NCI-H526 treated with DMSO at 0.1 percent for 48 hours (cell line): ENCODE results near the gene GAS6.
"Not testable (repeated sequence)": the region's sequence is repeated elsewhere in the genome, so short reads cannot be mapped to it uniquely, and the experiment has no call there.

Experiments
- DNase-seq: peaks from one replicate; lab custom pipeline; 2025; lab: John Stamatoyannopoulos, UW

The GAS6 gene

DNA sequence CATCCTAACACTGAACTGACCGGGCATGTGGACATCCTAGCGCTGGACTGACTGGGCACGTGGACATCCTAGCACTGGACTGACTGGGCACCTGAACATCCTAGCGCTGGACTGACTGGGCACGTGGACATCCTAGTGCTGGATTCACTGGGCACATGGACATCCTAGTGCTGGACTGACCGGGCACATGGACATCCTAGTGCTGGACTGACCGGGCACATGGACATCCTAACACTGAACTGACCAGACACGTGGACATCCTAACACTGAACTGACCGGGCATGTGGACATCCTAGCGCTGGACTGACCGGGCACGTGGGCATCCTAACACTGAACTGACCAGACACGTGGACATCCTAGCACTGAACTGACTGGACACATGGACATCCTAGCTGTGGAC, 73.9 kb downstream of the GAS6 start:
- not testable (repeated sequence) for DNase-seq

DNA sequence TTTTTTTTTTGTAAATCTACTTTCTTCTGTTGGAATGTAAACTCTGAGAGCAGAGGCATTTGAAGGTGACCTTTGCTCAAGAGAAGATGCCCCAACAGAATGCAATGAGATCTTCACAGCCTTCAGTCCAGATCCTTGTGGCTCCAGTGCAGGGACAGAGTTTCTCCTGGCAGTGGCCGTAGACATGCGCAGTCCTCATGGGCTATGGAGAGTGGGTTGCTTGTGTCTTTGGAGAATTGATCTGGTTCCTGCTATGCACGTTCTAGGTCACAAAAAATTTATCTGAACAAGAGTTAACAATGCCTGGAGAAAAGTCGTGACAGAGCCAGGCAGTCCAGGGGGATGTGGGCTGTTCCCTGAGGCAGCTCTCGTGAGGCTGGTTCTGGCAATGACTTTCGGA, 74.7 kb downstream of the GAS6 start:
- DNase-seq = no peak

DNA sequence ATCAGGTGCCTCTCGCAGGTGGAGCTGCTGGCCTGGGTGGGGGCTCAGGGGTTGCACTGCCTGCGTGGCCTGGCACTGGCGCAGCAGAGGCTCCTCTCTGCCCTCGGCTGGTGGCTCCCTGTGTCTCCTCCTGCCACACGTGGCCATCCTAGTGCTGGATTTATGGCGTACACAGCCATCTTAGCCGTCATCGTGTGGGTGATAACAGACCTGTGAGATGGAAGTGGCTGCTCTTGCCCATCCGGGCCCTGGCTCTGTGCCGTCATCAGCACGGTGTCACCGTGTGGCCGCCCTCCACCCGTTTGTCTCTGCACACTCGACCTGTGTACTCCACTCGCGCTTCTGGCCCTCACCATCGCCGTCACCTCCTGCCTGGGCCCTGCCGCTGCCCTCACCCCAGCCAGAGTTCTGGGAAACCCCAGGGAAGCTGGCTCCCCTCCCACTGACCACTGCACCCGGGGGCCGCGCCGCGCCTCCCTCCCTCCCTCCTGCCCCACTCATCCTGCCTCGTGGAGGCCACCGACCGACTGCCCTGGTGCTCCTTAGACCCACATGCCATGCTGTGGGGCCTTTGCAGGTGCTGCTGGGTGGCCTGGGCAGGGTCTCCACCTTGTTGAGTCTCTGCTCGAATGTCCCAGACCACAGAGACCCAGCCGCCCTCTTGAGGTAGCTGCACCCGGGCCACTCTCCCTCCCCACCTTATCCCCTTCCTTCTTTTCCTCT, 75.3 kb downstream of the GAS6 start:
- no peak for DNase-seq

DNA sequence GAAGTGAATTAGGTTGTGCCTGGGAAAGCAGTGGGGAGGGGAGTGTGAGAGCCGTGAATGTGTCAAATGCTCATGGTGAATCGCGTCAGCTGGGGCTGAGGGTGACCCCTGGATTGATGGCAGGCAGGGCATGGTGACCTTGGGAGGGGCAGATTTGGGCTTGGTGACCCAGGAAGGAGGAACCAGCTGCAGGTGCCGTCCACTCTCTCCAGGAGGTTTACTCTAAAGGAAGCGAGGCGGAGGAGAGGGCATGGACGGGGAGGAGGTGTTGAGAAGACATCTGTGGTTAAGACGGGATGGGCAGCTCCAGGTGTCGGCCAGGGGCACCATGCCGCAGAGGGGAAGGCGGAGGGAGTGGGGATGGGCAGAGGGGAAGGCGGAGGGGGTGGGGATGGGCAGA, 76.2 kb downstream of the GAS6 start:
- no peak for DNase-seq

DNA sequence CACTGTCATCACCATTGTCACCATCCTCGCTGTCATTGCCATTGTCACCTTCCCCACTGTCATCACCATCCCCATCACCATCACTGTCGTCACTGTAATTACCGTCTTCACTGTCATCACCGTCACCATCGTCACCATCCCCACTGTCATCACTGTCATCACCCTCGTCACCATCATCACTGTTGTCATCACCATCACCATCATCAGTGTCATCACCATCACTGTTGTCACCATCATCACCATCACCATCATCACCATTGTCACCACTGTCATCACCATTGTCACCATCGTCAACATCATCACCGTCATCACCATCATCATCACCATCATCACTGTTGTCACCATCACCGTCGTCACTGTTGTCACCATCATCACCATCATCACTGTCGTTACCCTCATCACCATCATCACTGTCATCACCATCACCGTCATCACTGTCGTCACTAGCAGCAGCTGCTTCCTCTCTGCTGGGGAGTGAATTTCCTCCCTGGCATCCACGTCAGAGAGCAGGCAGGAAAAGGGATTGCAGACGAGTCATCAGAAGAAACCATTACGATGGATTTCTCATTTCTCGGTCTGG, 77.5 kb downstream of the GAS6 start:
- DNase-seq = no peak

DNA sequence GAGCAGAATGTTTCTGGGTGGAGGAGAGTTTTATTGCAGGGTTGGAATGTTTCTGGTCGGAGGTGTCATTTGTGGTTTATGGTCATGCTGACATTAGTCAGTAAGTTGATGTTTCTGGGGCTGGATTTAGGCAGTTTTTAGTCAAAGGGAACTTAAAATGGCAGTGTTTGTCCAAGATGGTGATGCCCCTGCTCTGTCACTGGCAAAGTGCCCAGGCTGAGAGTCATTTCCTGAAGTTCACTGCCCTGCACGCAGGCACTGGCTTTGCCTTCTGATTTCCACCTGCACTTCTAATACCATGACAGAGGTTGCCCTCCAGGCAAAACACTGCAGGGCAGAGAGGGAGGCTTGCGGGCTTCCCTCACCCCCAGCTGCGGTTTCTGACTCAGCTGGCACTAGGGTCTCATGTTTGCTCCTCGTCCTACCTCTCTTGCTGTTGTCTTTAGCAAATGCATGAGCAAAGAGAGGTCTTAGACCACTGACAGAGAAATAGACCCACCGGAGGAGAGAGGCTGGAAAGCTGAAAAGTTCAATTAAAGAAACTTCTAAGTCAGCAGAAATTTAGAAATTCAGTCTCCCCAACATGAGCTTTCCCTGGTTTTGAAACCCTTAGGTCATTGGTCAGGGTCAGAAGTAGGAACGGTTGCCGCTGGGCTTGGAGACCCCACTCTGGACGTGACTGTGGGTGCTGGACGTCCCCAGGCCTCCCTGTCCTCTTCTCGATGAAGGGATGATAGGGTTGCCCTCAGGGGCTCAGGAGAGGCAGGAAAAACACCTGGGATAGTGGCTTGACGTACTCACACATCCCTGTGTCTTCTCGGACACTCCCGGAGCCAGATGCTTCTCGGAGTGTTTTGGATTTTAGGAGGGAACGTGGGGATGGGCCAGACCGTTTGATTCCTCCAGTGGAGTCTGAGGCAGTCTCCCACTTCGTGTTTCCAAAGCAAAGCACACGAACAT, 78.5 kb downstream of the GAS6 start:
- DNase-seq = no peak

DNA sequence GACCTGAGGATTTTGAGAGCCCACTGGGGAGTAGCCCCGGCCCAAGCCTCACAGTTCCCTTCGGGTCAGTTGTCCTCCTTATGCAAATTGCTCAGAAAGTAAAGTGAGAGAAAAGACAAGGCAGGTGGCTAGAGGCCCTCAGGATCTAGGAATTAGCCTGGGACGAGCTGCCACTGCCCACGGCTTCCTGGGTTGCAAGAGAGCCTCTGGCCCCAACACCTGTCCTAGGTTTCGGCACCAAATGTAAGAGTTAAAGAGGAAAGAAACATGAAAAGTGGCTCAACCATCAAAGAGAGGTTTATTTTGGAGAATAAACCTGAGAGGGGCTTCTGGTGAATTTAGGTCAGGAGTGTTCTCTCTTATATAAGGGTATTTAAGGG, 79.2 kb downstream of the GAS6 start:
- DNase-seq = no peak

DNA sequence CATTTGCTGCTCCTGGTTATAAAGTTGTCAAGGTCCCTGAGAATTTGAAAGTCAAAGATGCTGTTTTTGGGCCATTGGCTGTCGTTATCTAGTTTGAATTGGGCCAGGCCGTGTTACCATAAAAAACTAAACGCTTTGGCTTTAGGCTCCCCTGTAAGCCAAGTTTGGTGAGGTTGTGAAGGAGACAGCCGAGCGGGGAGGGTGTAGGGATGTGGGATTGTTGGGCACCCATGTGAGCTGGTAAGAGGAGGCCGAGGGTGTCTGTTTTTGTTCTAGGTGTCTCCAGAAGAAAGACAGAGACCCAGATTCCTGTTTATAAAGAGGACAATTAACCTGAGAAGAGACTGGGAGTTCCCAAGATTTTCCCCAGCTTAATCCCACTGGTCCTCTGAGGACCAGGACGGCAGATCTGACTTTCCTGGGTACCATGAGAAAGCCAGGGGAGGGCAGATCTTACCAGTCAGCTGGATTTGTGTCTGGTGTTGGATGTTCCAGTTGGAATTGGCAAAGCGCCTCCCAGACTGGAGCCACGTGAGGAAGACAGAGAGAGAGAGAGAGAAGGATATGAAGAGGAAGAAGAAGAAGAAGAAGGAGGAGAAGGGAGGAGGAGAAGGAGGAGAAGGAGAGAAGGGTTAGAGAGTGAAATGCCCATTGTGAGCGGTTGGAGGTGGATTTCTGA, 79.8 kb downstream of the GAS6 start:
- no peak for DNase-seq

DNA sequence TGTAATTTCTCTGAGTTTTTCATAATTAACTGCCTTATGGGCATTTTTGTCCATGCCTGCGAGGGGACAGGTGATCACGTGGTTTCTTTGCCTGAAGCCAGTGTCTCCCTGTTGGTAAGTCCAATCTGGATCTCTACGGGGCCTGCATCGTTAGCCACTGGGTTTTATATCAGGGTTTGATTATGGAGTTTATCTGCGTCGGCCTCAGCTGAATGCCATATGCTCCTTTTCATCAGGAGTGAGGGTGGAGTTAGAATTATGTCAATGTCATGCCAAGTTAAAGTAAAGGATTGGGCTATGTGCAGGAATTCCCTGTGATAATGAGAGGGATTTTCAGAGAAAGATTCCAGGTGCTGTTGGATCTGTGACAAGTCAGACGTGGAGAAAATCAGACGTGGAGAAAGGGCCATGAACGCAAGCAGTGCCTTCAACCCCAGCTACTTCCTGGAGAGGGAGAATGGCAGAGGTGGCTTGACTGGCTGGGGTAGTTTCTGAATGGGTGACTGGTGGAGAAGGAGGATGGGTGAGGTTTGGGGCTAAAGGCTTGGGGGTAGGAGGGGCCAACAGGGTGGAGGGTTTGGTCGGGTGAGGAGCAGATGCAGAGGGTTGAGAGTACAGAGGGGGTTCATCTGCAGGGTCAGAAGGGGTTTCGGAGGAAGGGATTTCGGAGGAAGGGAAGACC, 80.5 kb downstream of the GAS6 start:
- DNase-seq = no peak

DNA sequence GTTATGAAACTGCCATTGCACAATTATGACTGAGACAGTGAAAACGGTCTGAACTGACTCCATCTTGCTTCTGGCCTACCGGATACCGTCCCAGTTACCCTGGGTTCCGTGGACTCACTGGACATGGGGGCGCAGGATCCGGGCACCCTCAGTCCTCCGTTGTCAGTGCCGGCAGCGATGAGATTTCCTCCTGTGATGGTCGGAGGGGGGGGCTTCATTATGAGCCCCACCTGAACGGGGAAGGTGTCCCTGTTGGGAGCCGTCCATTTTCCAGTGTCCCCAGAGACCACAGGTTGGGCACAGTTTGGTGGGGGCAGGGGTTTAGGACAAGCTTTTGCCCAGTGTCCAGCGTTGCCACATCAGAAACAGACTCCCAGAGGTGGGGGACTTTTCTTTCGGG, 81.4 kb downstream of the GAS6 start:
- no peak for DNase-seq

DNA sequence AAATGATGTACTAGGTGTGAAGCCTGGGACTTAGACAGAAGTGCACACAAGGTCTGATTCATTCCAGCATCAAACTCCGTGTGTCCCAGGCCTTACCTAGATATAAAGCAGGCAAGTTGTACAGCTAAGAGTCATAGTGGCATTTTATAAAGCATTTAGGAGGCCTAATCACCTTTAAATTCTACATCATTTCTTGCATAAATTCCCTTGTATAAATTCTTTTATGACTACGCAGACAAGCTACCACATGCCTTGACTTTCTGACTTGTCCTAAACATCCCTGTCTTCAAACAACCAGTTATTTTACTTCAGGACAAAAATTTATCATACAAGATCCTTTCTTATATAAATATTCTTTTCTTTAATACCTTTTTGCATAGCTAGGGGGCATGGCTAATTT, 82.3 kb downstream of the GAS6 start:
- DNase-seq = no peak

DNA sequence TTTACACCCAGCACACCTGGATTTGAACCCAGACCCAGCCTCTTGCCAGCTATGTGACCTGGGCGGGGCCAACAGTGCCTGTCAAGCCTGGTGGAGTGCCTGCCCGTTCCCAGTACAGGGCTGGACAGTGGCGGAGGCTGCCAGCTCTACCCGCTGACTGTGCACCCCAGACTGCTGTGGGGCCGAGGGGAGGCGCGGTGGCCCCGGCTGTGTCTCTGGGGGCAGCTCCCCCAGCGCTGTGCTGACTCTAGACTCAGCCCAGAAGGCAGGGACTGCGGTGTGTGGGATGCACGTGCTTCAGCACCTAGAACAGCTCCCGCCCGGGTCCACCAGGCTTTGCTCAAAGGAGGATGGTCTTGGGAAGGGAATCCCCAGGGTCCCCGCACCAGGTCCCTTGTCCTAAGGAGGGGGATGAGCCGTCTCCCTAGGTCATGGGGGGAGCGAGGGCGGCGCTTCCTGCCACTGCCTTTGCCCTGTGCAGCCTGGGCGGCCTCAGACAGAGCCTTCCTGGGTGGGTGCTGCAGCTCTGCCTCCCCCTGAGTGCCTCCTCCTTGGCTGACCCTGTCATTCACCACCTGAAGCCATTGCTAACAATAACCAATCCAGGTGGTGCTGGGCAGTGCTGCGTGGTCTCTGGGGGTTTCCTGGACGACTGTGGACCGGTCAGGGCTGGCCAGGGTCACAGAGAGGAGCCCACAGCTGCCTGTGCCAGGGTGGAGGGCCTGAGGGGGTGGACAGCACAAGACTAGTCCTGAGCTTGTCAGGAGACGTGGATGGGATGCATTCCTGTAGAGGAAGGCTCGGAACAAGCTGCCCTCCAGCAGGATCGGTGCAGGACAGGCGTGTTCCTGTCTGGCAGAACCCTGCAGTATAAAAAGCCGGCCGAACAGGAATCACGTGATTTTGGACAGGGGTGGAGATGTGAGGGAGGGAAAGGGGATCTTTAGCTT, 86.3 kb downstream of the GAS6 start:
- DNase-seq = no peak

DNA sequence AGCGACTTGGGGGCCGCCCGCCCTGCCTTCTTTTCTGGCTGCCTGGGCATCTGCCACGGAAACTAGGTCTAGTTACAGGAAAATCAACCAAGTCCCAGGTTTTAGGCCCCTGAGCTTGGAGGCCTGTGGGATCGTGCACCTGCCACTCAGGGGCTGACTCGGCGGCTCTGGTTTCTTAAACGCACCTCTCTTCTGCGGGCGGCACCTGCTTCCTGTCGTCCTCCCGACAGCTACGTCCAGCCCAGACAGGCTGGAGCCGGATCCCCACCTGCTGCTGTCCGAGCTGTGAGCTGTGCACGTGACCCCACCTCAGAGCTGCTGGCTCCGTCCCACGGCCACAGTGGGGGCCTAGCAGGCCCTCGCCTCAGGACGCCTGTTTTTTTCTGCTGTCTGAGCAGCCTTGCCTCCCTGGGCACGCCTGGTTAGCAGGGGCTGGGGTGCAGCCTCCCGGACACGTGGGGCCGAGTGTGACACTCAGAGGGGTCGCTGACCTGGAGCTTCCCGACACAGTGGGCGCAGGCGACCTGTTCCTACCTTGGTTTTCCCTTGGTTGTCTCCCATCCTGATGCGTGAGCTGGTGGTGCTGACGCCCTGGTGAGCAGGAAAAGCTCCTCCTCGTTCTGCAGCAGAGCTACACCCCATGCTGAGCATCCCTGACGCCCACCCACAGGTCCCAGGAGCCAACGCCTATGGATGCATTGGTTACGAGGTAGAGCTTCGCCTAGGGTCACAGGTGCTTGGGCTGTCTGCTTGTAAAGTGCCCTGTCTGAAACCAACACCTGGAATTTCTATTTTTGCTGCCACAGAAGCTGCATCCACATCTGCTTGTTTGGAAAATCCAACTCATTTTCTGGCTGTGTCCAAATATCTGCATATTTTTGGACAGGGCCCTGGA, 87.4 kb downstream of the GAS6 start:
- peak; percentile 53 for DNase-seq

DNA sequence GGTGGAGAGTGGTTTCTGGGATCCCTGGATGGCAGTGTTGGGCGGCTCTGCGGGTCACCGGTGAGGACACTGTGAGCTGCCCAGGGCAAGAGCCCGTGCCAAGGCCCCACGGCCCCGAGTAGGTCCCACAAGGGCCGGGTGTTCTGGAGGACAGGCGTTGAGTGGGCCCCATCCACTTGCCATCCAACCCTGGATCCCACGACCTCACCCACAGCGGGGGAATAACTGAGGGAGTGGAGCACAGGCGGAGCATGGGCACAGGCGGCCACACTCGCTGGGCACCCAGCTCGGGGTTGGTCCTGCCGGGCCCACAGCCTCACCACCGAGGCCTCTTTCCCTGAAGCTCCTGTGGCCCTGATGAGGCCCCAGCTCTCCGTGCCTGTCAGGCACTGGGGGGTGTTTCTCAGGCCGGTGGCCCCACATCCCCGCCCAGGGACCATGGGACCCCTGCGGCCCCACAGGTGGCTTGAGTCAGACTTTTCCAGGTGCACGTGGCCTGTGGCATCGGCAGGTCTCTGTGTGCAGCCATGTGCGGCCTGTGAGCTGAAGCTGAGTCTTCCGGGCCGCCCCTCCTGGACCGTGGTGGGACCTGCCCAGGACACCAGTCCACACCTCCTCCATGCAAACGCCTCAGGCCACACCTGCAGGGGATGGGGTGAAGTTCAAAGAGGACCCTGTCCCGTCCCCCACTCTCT, 88.3 kb downstream of the GAS6 start:
- no peak for DNase-seq

DNA sequence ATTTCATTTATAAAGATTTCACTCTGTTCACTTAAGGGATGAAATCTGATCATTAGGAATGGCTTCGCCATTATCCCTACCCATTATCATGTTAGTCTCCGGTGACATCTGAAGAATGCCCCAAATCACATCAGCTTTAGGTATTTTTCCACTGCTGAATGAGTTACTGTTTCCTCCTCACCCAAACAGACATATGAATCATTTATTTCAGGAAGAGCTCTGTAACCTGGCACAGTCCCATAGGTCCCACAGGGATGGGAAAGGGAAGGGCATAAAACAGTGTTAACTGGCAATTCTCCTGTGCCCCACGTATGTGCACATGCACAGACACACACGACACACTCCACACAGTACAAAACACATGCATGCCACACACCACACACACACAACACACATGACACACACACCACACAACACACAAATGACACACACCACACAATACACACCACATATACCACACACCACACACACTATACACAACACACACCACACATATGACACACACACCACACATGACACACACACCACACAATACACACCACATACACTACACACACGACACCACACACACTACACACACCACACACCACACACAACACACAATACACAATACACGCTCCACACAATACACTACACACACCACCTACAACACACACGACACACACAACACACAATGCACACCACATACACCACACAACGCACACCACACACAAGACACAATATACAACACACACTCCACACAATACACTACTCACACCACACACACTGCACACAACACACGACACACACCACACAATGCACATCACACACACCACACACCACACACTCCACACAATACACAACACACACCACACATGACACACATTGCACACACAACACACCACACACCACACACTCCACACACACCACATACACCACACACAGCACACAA, 89.4 kb downstream of the GAS6 start:
- DNase-seq = no peak

DNA sequence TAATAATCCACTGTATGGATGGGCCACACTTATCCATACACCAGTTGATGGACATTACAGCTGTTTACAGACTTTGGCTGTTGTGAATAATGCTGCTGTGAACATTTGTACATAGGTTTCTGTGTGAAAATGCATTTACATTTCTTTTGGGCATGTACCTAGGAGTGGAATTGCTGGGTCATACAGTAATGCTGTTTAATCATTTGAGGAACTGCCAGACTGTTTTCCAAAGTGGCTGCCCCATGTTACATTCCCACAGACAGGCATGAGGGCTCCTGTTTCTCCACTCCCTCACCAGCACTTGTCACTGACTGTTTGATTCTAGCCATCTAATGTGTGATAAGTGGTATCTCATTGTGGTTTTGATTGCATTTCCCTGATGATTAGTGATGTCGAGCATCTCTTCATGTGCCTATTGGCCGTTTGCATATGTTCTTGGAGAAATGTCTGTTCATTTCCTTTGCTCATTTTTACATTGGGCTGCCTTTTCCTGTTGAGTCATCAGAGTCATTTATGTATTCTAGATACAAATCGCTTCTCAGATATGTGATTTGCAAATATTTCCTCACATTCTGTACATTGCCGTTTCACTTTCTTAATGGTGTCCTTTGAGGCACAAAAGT, 92.1 kb downstream of the GAS6 start:
- no peak for DNase-seq

DNA sequence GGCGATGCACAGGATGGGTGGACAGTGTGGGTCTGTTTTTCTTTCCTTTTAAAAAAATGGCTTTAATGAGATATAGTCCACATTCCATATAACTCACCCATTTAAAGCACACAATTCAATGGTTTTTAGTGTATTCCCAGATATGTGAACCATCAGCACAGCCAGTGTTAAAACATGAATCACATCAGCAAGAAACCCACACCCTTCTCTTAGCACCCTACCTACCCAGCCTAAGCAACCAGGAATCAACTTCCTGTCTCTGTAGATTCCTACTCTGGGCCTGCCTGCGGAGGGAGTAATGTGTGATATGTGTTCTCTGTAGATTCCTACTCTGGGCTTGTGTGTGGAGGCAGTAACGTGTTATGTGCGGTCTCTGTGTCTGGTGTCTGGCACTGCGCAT, 92.9 kb downstream of the GAS6 start:
- DNase-seq = no peak
